ENCODE data around the gene BRD4.
A peak's percentile ranks its signal among the peaks of the same experiment; 100 is the strongest.

BRD4 gene

GRCh38 chr19:15257782-15258181, 74.6 kb downstream of the BRD4 start:
- Histone ChIP-seq H3K9me3 (ENCODE audit: control insufficient read depth, low read length) (no peaks in the 10 kb centered on the region), H3K27ac (ENCODE audit: insufficient read depth, low read depth, low read length, poor library complexity, severe bottlenecking) (no peak overlapping the region), H3K4me1 (ENCODE audit: control insufficient read depth, insufficient read depth, low read length) (peaks cover 3% of the 10 kb centered on the region), H3K4me3 (ENCODE audit: insufficient read depth, low read depth, low read length) (no peak overlapping the region), H3K27me3 (ENCODE audit: control insufficient read depth, insufficient read depth, low read length, poor library complexity, severe bottlenecking) (no peaks in the 10 kb centered on the region), H3K36me3 (ENCODE audit: control insufficient read depth, insufficient read depth, low read length) (peaks cover 81% of the 10 kb centered on the region)
- 94 to 95% methylated on average over 6 of the region's 6 CpGs for WGBS, 2 experiments

GRCh38 chr19:15256708-15257331, 75.5 kb downstream of the BRD4 start:
- Histone ChIP-seq H3K36me3 (ENCODE audit: control insufficient read depth, insufficient read depth, low read length) (peaks cover 77% of the 10 kb centered on the region), H3K4me1 (ENCODE audit: control insufficient read depth, insufficient read depth, low read length) (peaks cover 12% of the 10 kb centered on the region), H3K9me3 (ENCODE audit: control insufficient read depth, low read length) (no peaks in the 10 kb centered on the region), H3K27me3 (ENCODE audit: control insufficient read depth, insufficient read depth, low read length, poor library complexity, severe bottlenecking) (no peaks in the 10 kb centered on the region), H3K27ac (ENCODE audit: insufficient read depth, low read depth, low read length, poor library complexity, severe bottlenecking) (no peak overlapping the region), H3K4me3 (ENCODE audit: insufficient read depth, low read depth, low read length) (no peak overlapping the region)
- 93 to 95% methylated on average over 22 of the region's 22 CpGs for WGBS, 2 experiments

DNA sequence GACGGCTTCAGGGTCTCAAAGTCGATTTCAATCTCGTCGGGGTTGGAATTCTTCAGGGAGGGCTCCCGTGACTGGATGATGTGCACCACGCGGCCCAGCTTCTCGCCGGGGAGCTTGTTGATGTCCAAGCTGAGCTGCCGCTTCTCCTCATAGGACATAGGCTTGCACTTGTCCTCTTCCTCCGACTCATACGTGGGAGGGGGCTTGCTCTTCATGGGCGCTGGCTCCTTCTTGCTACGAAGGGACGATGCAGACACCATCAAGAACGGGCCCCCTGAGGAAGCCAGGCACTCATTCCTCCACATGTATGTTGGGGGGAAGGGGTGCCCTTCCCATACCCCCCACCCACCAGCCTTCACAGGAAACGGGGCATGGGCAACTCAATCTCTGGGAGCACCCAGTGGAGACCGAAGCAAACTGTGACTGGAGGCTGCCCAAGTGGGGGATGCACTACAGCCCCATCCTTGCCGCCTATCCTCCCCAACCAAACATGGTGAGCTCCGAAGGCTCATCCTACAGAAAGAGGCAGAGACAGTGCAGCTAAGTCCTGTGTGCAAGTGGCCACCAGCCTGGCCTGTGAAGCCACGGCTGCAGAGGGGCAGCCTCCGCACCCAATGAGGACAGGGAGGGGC, 76.9 kb downstream of the BRD4 start:
- Histone ChIP-seq H3K4me1 (ENCODE audit: control insufficient read depth, insufficient read depth, low read length) (peaks cover 24% of the 10 kb centered on the region), H3K9me3 (ENCODE audit: control insufficient read depth, low read length) (no peaks in the 10 kb centered on the region), H3K36me3 (ENCODE audit: control insufficient read depth, insufficient read depth, low read length) (peaks cover 64% of the 10 kb centered on the region), H3K27ac (ENCODE audit: insufficient read depth, low read depth, low read length, poor library complexity, severe bottlenecking) (no peak overlapping the region), H3K27me3 (ENCODE audit: control insufficient read depth, insufficient read depth, low read length, poor library complexity, severe bottlenecking) (no peaks in the 10 kb centered on the region), H3K4me3 (ENCODE audit: insufficient read depth, low read depth, low read length) (no peak overlapping the region)
- 94 to 95% methylated on average over 21 to 22 of the region's 22 CpGs for WGBS, 2 experiments

DNA sequence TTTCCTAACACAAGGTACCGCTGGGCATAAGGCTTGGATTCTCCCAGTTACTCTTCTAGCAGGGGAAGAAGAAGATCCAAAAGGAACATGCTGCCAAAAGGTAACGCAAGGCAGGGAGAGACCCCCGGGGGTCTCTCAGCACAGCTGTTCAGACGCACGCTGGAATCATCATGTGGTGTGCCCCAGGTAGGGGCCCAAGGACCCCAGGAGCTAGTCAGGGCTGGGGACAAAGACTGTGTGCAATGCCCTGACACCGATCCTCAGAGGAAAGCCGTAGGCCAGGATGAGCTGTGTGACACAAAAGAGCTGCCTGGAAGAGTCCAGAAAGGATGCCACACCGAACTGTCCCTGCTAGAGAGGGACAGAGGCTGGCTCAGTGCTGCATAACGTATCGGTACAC, 77.8 kb downstream of the BRD4 start:
- Histone ChIP-seq H3K36me3 (ENCODE audit: control insufficient read depth, insufficient read depth, low read length) (peaks cover 55% of the 10 kb centered on the region), H3K27me3 (ENCODE audit: control insufficient read depth, insufficient read depth, low read length, poor library complexity, severe bottlenecking) (no peaks in the 10 kb centered on the region), H3K4me3 (ENCODE audit: insufficient read depth, low read depth, low read length) (no peak overlapping the region), H3K27ac (ENCODE audit: insufficient read depth, low read depth, low read length, poor library complexity, severe bottlenecking) (no peak overlapping the region), H3K9me3 (ENCODE audit: control insufficient read depth, low read length) (no peaks in the 10 kb centered on the region), H3K4me1 (ENCODE audit: control insufficient read depth, insufficient read depth, low read length) (peaks cover 31% of the 10 kb centered on the region)
- WGBS, 2 experiments: 95 to 97% methylated on average over 10 of the region's 10 CpGs

DNA sequence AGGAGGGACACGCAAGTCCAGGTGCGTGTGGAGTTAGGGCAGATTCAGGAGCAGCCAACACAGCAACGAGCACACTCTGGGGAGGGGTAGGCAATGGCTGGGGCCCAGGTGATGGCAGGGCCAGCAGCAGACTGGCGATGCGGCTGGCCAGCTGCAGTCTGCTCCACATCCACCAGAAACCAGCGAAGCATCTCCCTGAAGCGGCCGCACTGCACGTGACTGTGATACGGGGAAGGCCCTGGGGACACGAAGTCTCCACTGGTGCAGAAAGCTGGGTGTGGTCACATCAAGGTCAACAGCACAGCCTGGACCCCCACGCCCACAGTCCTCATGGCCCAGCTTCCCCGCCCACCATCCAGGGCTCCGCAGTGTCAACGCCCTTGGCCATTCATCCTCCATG, 78.8 kb downstream of the BRD4 start:
- H3K9me3 ChIP-seq (ENCODE audit: control insufficient read depth, low read length): no peaks in the 10 kb centered on the region
- 96% methylated on average over 15 of the region's 15 CpGs for WGBS, 2 experiments
- H3K27ac ChIP-seq (ENCODE audit: insufficient read depth, low read depth, low read length, poor library complexity, severe bottlenecking): no peak overlapping the region
- H3K27me3 ChIP-seq (ENCODE audit: control insufficient read depth, insufficient read depth, low read length, poor library complexity, severe bottlenecking): no peaks in the 10 kb centered on the region
- peaks cover 35% of the 10 kb centered on the region for H3K4me1 ChIP-seq (ENCODE audit: control insufficient read depth, insufficient read depth, low read length)
- no peak overlapping the region for H3K4me3 ChIP-seq (ENCODE audit: insufficient read depth, low read depth, low read length)
- peaks cover 51% of the 10 kb centered on the region for H3K36me3 ChIP-seq (ENCODE audit: control insufficient read depth, insufficient read depth, low read length)

DNA sequence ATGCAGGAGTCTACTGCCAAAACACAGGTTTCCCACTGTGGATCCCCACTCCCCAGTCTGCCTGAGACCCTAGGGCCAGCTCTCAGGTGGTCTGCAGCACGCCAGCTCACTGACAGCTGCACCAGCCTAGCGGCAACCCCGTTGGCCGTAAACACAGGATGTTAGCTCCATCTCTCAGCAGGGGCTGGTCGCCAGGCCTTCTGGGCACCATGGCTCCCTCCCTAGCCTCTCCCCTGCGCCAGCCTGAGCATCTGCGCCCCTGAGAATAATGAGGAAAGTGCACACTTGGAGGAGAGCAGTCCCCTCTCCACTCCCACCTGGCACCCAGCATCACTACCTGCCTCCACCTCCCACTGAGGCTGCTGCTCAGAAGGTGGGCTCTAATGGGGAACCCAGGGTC, 79.3 kb downstream of the BRD4 start:
- peaks cover 55% of the 10 kb centered on the region for H3K36me3 ChIP-seq (ENCODE audit: control insufficient read depth, insufficient read depth, low read length)
- 93 to 96% methylated on average over 7 of the region's 7 CpGs for WGBS, 2 experiments
- H3K9me3 ChIP-seq (ENCODE audit: control insufficient read depth, low read length): no peaks in the 10 kb centered on the region
- H3K4me3 ChIP-seq (ENCODE audit: insufficient read depth, low read depth, low read length): no peak overlapping the region
- H3K27ac ChIP-seq (ENCODE audit: insufficient read depth, low read depth, low read length, poor library complexity, severe bottlenecking): no peak overlapping the region
- peaks cover 35% of the 10 kb centered on the region for H3K4me1 ChIP-seq (ENCODE audit: control insufficient read depth, insufficient read depth, low read length)
- no peaks in the 10 kb centered on the region for H3K27me3 ChIP-seq (ENCODE audit: control insufficient read depth, insufficient read depth, low read length, poor library complexity, severe bottlenecking)

DNA sequence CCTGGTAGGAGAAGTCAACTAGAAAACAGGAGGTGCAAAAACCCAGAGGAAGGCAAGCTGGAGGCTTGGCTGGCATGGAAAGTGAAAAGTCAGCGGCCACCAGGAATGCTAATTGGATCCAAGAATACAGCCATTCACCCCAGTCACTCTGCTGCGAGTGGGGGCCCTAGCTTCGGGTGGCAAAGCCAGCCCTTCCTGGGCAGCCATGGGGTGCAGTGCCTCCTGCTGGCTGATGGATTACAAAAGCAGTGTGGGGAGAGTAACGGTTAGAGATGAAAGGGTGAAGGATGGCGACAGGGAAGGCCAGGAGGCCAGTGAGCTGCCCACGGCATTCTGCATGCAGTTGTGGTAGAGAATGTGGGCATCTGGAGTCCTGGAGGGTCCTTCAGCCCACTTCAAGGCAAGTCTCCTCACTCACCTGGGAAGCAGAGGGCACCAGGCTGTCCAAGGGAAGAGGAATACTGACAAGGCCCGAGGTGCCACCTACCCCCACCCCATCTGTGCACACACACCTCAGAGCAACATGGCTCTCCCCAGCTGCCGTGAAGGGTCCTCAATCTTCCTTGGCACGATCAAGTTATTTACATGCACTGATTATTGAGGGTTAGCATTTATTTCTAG, 79.8 kb downstream of the BRD4 start:
- Histone ChIP-seq H3K4me1 (ENCODE audit: control insufficient read depth, insufficient read depth, low read length) (peaks cover 35% of the 10 kb centered on the region), H3K9me3 (ENCODE audit: control insufficient read depth, low read length) (no peaks in the 10 kb centered on the region), H3K27ac (ENCODE audit: insufficient read depth, low read depth, low read length, poor library complexity, severe bottlenecking) (no peak overlapping the region), H3K27me3 (ENCODE audit: control insufficient read depth, insufficient read depth, low read length, poor library complexity, severe bottlenecking) (no peaks in the 10 kb centered on the region), H3K4me3 (ENCODE audit: insufficient read depth, low read depth, low read length) (no peak overlapping the region), H3K36me3 (ENCODE audit: control insufficient read depth, insufficient read depth, low read length) (peaks cover 53% of the 10 kb centered on the region)
- WGBS, 2 experiments: 81 to 82% methylated on average over 9 of the region's 9 CpGs

DNA sequence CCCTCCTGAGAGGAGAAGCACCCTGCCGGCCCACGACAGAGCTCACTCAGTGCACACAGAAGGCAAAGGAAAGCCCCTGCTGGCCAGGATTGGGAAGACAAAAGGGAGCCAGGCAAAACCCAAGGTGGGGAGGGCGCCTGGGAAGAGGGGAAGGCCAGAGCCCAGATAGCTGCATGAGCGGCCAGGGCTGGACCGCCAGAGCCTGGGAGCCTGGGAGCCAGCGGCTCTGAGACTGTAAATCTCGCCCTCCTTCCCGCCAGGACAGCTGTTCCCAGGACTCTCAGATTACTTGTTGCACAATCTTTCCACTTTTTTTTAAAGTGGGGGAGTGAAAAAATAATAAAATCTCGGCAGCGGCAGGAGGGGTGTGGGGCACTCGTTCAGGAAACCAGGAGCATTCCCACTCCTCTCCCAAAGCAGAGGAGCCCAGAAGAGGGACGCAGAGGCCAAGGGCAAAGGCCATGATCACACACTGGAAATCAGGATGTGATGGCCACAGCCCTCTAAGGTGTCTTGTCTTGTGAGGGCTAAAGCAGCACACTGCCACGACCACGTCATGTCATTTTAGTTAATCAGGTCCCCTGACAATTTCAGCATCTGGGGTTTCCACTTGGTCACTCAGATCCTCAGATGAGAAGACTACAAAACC, 80.5 kb downstream of the BRD4 start:
- 46% methylated on average over 14 of the region's 14 CpGs for WGBS, 2 experiments
- H3K9me3 ChIP-seq (ENCODE audit: control insufficient read depth, low read length): no peaks in the 10 kb centered on the region

GRCh38 chr19:15251010-15251748, 81.2 kb downstream of the BRD4 start:
- Histone ChIP-seq H3K27me3 (ENCODE audit: control insufficient read depth, insufficient read depth, low read length, poor library complexity, severe bottlenecking) (no peaks in the 10 kb centered on the region), H3K27ac (ENCODE audit: insufficient read depth, low read depth, low read length, poor library complexity, severe bottlenecking) (no peak overlapping the region), H3K36me3 (ENCODE audit: control insufficient read depth, insufficient read depth, low read length) (peaks cover 50% of the 10 kb centered on the region), H3K9me3 (ENCODE audit: control insufficient read depth, low read length) (no peaks in the 10 kb centered on the region), H3K4me1 (ENCODE audit: control insufficient read depth, insufficient read depth, low read length) (peaks cover 35% of the 10 kb centered on the region), H3K4me3 (ENCODE audit: insufficient read depth, low read depth, low read length) (no peak overlapping the region)
- 69 to 71% methylated on average over 22 to 24 of the region's 24 CpGs for WGBS, 2 experiments

More for the DNA sequence above, 80.5 kb downstream of the BRD4 start:
- Histone ChIP-seq H3K36me3 (ENCODE audit: control insufficient read depth, insufficient read depth, low read length) (peaks cover 54% of the 10 kb centered on the region), H3K27ac (ENCODE audit: insufficient read depth, low read depth, low read length, poor library complexity, severe bottlenecking) (peak overlapping the region; percentile 0), H3K4me3 (ENCODE audit: insufficient read depth, low read depth, low read length) (no peak overlapping the region), H3K4me1 (ENCODE audit: control insufficient read depth, insufficient read depth, low read length) (peaks cover 35% of the 10 kb centered on the region), H3K27me3 (ENCODE audit: control insufficient read depth, insufficient read depth, low read length, poor library complexity, severe bottlenecking) (no peaks in the 10 kb centered on the region)

- 98 to 100% methylated on average over 1 of the region's 1 CpG for WGBS, 2 experiments
- Histone ChIP-seq H3K4me3 (ENCODE audit: insufficient read depth, low read depth, low read length) (no peak overlapping the region), H3K9me3 (ENCODE audit: control insufficient read depth, low read length) (no peaks in the 10 kb centered on the region), H3K36me3 (ENCODE audit: control insufficient read depth, insufficient read depth, low read length) (peaks cover 44% of the 10 kb centered on the region), H3K27me3 (ENCODE audit: control insufficient read depth, insufficient read depth, low read length, poor library complexity, severe bottlenecking) (no peaks in the 10 kb centered on the region), H3K4me1 (ENCODE audit: control insufficient read depth, insufficient read depth, low read length) (peaks cover 35% of the 10 kb centered on the region), H3K27ac (ENCODE audit: insufficient read depth, low read depth, low read length, poor library complexity, severe bottlenecking) (no peak overlapping the region)
Observed at GRCh38 chr19:15250640-15250993, 81.7 kb downstream of the BRD4 start.
